Measurements from ENCODE around the gene METTL6.
A peak's percentile ranks its signal among the peaks of the same experiment; 100 is the strongest.
"Not testable (repeated sequence)": the region's sequence is repeated elsewhere in the genome, so short reads cannot be mapped to it uniquely, and the experiment has no call there.

The METTL6 gene

GRCh38 chr3:15451216-15452113, 24.1 kb upstream of the METTL6 start:
- no peak for DNase-seq (ENCODE audit: low read depth in 2 of 3, low spot score in 1 of 3)

- no peak for DNase-seq (ENCODE audit: low read depth in 2 of 3, low spot score in 1 of 3)
These were observed 23.3 kb upstream of the METTL6 start for GRCh38 chr3:15450438-15451215.

- DNase-seq (ENCODE audit: low read depth in 2 of 3, low spot score in 1 of 3) = no peak
These were observed 22.3 kb upstream of the METTL6 start for GRCh38 chr3:15449489-15450224.

GRCh38 chr3:15443826-15444524, 16.6 kb upstream of the METTL6 start:
- no peak for DNase-seq (ENCODE audit: low read depth in 2 of 3, low spot score in 1 of 3)

GRCh38 chr3:15440891-15441290, 13.5 kb upstream of the METTL6 start:
- no peak for DNase-seq (ENCODE audit: low read depth in 2 of 3, low spot score in 1 of 3)

- DNase-seq (ENCODE audit: low read depth in 2 of 3, low spot score in 1 of 3) = no peak
These were observed 12.1 kb upstream of the METTL6 start for GRCh38 chr3:15439476-15439875.

- no peak for DNase-seq (ENCODE audit: low read depth in 2 of 3, low spot score in 1 of 3)
These were observed 11.6 kb upstream of the METTL6 start for GRCh38 chr3:15438983-15439382.

GRCh38 chr3:15436246-15436645, 8.9 kb upstream of the METTL6 start:
- DNase-seq (ENCODE audit: low read depth in 2 of 3, low spot score in 1 of 3) = no peak

- no peak for DNase-seq (ENCODE audit: low read depth in 2 of 3, low spot score in 1 of 3)
These were observed 7.4 kb upstream of the METTL6 start for GRCh38 chr3:15434756-15435155.

GRCh38 chr3:15433531-15433930, 6.2 kb upstream of the METTL6 start:
- DNase-seq (ENCODE audit: low read depth in 2 of 3, low spot score in 1 of 3) = no peak

GRCh38 chr3:15431256-15431837, 4.0 kb upstream of the METTL6 start:
- DNase-seq (ENCODE audit: low read depth in 2 of 3, low spot score in 1 of 3) = no peak

GRCh38 chr3:15430624-15431023, 3.3 kb upstream of the METTL6 start:
- DNase-seq (ENCODE audit: low read depth in 2 of 3, low spot score in 1 of 3) = no peak

- no peak for DNase-seq (ENCODE audit: low read depth in 2 of 3, low spot score in 1 of 3)
These were observed 1.7 kb upstream of the METTL6 start for GRCh38 chr3:15429080-15429479.

GRCh38 chr3:15428539-15428938, 1.2 kb upstream of the METTL6 start:
- DNase-seq (ENCODE audit: low read depth in 2 of 3, low spot score in 1 of 3) = peak; percentile 10 to 19 (median 14)

- no peak for DNase-seq (ENCODE audit: low read depth in 2 of 3, low spot score in 1 of 3)
These were observed 637 bp upstream of the METTL6 start for GRCh38 chr3:15427981-15428380.

GRCh38 chr3:15426579-15427118, 695 bp downstream of the METTL6 start:
- no peak for DNase-seq (ENCODE audit: low read depth in 2 of 3, low spot score in 1 of 3)

- DNase-seq (ENCODE audit: low read depth in 2 of 3, low spot score in 1 of 3) = no peak
These were observed 6.5 kb downstream of the METTL6 start for GRCh38 chr3:15420871-15421270.

- not testable (repeated sequence) for DNase-seq (ENCODE audit: low read depth in 2 of 3, low spot score in 1 of 3)
These were observed 16.4 kb downstream of the METTL6 start for GRCh38 chr3:15410966-15411365.

- DNase-seq (ENCODE audit: low read depth in 2 of 3, low spot score in 1 of 3) = no peak
These were observed 17.6 kb downstream of the METTL6 start for GRCh38 chr3:15409774-15410173.

- DNase-seq (ENCODE audit: low read depth in 2 of 3, low spot score in 1 of 3) = no peak
These were observed 18.1 kb downstream of the METTL6 start for GRCh38 chr3:15409239-15409638.
